Stimulated activated naive CD4-positive, alpha-beta T cell treated with Interleukin-2 at 50 U/mL for 16 hours (primary cell): ENCODE data around the gene CELF2.

ENCODE experiments used
- DNase-seq: peaks from one replicate; lab custom pipeline; 2025; lab: John Stamatoyannopoulos, UW

CELF2 gene

GRCh38 chr10:11131112-11131639, 113.5 kb downstream of the CELF2 start:
- DNase-seq = no peak

DNA sequence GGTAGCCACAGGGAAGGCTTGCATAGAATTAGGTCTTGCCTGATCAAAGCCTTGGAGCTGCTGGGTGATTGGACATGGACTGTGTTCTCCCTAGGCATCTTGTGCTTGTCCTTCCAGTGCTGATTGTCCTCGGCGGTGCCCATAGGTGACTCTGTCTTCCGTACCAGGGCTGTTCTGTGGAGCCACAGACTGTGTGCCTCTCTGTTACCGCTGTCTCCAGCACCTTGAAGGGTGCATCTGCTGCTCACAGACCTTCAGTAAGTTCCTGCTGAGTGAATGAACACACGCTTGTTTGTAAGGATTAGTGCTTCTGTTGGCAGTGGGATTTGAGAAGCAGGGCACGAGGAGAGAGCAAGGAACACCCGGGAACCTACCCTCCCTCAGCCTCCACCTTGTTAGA, 116.7 kb downstream of the CELF2 start:
- no peak for DNase-seq

GRCh38 chr10:11135709-11136108, 118.0 kb downstream of the CELF2 start:
- no peak for DNase-seq

- DNase-seq = no peak
Observed at GRCh38 chr10:11138314-11139033, 120.8 kb downstream of the CELF2 start.

DNA sequence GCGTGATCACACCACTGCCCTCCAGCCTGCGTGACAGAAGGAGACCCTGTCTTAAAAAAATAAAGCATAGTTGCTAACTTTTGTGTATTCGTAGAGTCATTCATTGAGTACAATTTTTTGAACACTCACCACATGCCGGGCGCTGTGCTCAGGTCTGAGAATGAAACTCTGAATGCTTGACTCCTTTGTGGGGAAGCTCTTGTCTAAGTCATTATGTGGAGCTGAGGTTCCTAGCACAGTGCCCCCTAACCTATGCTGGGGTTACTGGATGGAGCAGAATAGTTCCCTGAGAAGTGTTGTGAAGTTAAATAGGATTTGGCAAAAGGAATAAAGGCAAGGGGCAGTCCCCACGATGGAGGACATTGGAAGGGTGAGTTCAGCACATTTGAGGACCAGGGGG, 123.3 kb downstream of the CELF2 start:
- DNase-seq = no peak

DNA sequence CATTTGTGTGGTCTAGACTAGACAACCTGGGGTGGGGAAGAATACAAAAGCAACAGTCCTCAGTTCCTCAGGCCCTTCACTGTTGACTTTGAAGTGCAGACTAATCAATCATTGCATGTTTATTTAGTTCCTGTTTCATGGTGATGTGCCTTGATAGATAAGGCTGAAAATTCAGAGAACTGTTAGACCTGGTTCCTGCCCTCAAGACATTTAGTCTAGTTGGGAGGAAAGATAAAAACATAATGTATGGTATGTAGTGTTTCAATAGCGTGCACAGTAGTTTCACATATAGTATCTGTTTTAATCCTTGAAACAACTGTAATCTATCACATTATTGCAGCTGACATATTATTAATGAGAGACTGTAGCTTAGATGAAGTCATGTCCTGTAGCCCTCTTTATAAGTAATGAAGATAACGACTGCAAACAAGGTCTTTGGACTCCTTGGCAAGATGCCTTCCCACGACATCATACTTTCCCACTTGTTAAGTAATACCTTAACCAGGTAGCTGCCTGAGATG, 124.0 kb downstream of the CELF2 start:
- no peak for DNase-seq

- DNase-seq = no peak
Observed at GRCh38 chr10:11142777-11143176, 125.1 kb downstream of the CELF2 start.

DNA sequence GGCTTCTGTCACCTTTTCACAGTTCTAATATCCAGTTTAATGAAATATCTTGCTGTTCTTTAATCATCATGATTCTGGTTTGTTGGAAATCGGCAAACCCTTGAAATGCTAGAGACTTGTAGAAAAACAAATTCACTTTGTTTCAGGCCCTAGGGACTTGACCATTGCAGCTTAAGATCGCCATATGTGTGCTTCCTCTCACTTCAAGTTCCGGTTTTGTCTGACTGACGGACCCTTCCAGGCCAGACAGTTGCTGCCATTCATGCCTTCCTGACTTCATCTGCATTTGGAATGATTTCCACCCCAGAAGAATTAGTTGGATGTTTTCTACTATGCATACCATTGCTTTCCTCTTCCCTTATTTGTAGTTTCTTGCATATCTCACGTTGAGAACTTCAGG, 125.6 kb downstream of the CELF2 start:
- DNase-seq = no peak

- no peak for DNase-seq
Observed at GRCh38 chr10:11144626-11145494, 127.2 kb downstream of the CELF2 start.

DNA sequence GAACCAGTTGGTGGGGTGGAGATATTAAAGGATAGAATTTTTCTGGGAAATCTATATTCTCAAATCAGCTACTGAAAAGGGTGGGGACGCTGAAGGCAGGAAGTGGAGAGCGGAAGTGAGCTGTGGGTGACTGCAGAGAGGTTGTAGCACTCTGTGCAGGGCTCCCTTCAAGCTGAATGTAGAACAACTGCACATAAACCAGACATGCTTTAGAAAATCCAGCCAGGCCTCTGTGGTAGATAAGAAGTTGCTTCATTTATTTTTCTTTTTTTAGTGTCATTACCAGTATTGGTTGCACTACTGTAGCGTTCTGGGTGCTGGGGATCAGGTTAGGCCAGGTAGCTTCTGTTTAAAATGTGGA, 127.8 kb downstream of the CELF2 start:
- peak; percentile 40 for DNase-seq

DNA sequence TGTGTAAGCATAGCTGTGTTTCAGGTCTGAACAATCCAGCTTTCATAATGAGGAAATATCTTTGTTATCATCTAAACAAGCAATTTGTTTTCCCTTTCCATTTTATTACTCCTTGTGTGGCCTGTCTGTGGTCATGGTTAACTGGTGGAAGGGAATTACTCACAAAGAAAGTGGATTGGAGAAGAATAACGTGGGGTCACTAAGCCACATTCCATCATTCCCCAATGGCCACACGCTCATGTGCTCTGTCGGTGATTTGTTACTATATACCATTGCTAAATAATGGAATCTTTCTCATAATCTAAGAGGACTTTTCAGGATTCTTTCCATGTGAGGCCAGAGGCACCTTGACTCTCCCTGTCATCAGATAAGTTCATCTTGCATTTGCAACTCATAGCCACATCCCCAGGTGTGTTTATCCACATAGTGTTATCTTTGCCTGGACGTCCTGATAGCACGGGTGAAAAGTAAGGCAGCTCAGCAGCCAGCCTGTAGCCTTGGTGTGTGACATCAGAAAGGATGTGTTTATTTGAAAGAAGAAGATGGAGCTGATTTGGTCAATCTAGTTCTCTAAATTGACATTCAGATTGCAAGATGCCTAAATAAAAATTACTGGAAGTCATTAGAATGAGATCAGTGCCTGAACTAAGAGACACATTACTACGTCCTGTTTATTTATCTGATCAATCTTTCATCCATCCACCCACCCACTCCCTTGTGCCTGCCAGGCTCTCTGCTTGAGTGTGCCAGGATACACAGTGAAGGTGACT, 128.9 kb downstream of the CELF2 start:
- no peak for DNase-seq

DNA sequence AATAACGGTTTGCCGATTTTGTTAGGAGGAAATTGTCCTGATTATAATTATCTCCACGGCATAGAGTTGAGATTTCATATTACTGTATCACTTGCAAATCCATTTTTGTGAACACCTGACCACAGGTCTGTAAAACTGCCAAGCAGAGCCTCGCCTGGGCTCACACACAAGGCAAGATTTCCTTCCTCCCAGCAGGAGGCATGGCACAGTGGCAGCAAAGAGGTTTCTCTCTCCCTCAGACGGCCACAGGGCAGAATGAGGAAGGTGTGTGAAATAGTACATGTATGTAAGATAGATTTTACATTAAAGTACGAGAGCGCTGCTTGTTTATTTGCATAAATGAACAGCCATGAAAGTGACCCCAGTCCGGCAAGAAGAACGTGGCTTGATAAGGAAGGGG, 130.1 kb downstream of the CELF2 start:
- DNase-seq = no peak

DNA sequence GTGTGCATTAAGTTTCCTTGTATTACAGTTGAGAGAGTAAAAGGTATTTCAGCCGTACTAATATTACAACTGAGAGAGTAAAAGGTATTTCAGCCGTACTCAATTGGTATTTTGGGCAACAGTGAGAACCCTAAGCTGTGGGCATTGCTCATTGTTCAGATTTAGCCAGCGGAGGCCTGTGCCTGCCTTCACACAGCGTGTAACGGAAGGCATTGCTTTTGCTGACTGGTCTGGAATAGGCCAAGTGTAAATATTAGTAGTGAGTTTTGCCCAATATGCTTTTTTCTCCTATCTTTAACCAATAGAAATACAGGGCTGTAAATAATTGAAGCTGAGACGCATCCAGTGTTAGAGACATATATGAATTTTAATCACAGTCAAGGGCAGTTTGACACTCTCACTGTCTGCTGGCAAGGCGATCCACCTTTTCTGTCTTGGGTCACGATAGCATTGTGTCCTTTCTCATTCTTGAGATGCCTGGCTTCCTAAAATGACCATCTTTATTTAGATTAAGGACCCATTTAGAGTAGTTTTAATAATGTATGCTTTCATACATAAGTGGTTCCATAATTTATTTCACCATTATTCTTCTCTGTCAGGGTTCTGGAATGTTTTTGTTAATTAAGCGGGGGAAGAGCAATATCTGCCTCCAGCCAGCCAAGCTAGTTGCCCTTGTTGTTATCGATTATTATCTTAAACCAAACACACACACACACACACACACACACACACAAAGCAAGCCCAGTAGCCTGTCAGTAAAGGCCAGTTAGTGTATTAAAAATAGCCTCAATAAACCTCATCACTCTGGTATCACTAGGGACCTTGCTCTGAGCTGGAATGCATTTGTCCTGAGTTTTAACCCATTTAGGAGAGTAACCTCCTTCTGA, 130.7 kb downstream of the CELF2 start:
- no peak for DNase-seq

- no peak for DNase-seq
Observed at GRCh38 chr10:11149807-11150141, 132.1 kb downstream of the CELF2 start.

DNA sequence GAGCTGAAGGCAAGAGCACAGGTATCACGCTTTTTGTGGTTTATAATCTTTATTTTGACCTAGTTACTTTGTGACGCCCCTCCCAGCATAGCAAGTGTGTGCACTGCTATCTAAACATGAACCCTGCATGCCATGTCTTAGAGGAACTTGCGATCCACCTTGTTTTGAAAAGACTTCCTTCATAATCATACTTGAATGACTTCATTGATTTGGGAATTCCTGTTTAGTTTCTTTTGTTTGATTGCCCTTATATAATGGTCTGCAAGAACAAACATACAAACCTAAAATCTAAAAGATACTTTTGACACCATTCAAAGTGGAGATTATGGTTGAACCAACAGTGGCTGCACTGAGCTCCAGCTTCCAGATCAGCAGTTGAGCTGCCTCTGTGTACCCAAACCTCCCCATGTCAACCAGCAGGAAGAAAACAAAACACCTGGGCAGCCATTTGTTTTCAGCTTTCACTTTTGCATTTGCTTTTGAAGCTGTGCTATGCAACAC, 132.6 kb downstream of the CELF2 start:
- DNase-seq = no peak

DNA sequence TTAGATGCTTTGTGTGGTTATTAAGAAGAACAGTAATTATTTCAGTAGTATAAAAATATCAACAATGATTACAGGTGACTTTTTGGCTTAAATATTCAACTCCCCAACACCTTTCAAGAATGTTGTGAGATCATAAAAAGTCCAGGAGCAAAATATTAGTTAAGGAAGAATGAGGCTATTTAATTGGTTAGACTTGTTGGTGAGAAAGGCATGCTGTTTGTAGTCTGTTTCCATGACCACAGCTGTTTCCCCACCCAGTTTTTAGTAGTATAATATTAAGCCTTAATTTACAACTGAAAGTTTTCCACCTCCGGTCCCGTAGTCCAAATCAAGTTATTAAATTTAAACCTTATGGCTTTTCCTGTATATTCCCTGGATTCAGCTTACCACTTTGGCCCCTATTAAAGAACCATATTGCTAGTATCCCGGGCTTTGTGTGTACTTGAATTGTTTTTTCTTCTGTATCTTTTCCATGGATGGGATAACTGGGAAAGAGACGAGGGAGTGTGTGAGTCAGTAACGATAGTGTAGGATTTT, 133.3 kb downstream of the CELF2 start:
- no peak for DNase-seq

DNA sequence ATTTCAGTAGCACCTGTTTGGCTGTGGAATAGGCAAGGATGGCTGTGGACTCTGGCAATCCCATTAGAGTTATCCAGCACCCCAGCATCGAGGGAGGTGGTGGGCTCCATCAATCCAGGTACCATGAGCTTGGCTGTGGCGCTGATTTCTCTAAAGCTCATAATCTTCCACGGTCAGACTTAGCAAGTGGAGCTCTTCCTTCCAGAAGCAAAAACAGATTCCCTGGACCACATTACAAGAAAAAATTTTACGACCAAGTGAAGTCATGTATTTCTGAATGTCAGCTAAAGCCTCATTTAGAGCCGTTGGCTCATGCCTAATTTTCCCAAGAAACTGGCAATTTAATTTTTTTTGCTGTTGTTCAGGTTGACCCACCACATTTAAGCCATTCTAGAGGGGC, 135.1 kb downstream of the CELF2 start:
- DNase-seq = no peak

DNA sequence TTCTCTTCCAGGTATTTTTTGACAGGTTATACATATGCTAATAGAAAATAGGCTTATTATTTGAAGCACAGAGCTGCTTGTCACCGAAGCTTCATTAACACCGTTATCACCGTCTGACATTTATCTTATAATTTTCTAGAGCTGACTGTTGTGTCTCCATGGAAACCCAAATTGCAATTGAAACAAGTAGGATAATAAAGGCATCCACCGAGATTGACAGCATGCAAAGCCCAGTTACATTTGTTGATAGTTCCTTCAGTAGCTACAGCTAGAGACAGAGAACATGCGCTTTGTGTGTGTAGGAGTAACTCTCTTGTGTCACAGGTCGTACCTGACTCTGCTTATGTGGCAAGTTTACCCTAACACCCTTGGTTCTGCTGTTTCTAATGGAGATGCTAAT, 135.6 kb downstream of the CELF2 start:
- DNase-seq = no peak

DNA sequence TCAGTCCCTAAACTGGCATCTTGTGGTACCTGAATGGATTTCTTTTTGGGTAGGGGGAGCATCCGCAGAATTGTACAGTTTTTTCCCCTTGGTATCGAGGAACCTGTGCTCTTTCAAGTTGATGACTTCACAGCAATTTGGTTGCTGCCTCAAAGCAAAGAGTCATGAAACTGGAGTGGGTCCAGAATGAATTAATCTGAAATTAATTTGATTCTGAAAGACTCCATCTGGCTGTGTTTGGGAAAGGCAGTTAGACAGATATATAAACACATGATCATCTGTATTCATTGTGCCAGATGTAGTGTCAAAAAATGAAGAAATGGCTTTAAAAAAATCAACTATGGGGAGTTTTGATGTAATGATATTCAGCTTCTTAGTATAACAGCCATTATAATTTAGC, 136.1 kb downstream of the CELF2 start:
- DNase-seq = no peak

DNA sequence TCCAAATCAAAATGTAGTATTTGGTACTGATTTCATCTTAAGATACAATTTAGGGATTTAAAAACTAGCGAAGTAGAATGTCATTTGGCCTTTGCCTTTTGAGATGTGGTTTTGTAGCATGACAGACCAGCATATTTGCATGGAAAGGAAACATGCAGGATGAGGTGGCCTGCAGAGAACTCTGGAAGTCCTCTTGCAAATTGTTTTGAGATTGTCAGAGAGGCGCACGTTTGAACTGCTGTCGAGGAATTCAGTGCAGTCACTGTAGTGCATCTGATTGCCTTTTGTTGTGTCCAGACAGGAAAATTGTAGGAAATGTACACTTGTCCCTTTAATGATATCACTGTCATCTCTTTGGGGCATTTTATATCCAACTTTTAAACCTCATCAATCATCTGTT, 136.7 kb downstream of the CELF2 start:
- no peak for DNase-seq
